ENCODE measurements around the gene KCNE1.
"Not testable (repeated sequence)": the region's sequence is repeated elsewhere in the genome, so short reads cannot be mapped to it uniquely, and the experiment has no call there.

Gene KCNE1

GRCh38 chr21:34510148-34511142, 1.6 kb downstream of the KCNE1 start:
- peak in 1 of 2 experiments; percentile 8 for DNase-seq

DNA sequence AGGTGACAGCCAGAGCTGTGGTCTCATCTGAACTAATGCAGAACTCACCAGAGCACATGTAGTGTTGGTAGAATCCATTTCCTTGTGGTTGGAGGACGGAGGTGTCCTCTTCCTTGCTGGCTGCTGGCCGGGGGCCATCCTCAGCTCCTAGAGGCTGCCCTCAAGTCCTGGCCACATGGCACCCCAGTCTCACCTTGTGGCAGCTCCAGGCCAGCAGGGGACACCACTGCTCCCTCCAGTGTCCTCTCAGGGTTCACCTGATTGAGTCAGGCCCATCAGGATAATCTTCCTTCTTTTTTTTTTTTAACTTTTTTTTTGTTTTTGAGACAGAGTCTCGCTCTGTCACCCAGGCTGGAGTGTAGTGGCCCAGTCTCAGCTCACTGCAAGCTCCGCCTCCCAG, 2.9 kb downstream of the KCNE1 start:
- DNase-seq, result no peak

DNA sequence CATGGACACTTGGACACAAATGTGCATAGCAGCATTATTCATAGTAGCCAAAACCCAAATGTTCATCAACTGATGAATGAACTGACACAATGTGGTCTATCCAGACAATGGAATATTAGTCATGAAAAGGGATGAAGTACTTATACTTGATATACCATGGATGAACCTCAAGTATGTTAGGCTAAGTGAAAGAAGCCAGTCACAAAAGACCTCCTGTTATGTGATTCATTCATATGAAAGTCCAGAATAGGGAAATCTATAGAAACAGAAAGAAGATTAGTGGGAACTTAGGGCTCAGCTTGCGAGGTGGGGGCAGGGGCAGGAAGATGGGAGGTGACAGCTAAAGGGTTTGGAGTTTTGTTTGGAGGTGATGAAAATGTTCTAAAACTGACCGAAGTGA, 7.4 kb downstream of the KCNE1 start:
- DNase-seq, result no peak

DNA sequence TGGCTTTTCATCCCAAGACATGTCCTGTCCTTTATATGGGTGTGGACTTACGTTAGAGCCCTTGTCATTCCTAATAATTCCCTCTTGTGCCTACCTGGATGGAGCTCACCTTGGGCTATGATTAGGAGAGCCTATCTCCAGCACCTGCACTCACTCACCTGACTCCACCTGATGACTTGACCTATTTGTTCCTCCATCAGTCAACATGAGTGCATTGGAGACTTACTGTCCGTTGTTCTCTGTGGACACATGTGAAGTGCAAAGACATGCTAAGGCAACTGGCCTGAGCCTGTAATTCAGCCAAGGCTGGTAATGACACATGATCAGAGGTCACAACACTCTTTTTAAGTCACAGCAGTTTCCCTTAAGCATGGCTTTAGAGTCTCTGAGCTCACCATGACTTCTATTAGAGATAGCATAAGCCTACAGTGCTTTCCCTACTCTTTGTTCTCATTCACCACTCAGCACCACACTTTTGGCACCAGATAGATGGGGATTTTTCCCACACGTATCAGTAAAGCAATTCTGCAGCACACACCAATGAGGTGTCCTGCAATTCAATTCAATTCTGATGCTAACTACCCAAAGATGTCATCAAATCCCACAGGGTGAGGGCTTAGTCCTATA, 9.4 kb downstream of the KCNE1 start:
- no peak for DNase-seq

DNA sequence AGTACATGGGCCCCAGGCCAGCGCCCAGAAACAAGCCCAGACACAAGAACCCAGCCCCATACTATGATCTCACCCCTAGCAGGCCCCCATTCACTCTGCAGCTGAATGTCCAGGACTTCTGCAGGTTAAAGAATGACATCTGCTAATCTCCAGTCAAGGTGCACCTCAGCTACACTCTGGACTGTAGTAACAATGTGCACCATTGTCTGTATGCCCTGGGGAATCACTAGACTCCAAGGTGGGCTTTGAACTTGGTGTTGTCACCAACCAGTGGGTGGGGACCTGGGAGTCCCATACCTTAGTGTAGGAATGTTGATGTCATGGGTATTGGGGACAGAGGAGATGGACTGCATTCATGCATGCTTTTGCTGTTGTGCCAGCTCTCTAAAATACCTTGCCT, 10.3 kb downstream of the KCNE1 start:
- no peak for DNase-seq

- no peak for DNase-seq
Measured at GRCh38 chr21:34500191-34500590, 11.8 kb downstream of the KCNE1 start.

GRCh38 chr21:34499116-34499515, 12.9 kb downstream of the KCNE1 start:
- DNase-seq, result no peak

DNA sequence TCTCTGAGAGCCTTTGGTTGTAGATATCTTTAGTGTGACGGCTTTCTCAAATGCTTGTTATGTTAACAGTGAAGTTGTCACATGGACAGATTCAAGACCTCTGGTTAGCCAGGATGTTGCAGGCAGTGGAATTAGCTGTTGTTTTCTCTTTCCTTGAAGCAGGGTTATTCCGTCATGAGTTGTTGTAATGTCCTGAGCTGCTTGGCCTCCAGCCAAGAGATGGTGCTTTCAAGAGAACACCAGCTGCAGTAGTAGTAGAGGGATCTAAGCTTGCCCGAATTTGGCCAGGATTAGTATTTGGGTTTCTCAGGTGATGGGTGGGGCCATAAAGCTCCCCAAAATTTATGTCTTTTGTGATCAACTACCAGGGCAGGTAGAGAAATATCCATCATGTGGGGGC, 13.4 kb downstream of the KCNE1 start:
- DNase-seq, result no peak

DNA sequence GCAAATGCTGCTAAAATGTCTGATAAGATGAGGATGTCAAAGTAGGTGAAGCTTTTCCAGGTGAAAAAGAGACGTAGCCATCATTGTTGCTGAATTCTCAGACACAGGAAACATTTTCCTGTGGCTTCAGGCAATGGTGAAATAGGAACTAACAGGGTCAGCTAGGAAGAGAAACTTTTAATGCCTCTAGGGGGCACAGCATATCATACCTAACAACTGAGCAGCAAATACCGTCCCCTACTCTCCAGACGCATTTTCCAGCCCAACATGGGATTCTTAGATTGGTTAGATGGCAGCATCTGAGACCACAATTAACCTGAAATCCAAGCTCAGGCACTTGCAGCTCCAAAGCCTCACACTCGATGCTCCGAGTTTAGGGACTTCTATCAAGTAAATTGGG, 28.2 kb downstream of the KCNE1 start:
- not testable (repeated sequence) for DNase-seq

DNA sequence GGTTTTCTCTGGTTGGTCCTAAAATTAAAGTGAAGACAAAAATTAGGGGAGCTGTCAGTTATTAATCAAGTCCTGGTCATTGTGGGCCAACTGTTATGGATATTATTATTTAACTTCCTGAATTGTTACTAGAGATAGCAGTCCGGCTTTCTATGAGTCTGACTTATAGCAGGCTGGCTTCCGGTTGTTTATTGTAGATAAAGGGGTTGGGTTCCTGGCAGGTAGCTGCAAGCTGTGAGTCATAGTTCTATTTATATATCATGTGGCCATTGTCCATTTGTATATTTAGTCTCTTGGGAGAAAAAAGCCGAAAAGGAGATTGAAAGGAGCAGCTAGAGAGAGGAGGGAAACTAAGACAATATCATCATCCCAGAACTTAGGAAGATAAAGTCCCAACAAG, 28.6 kb downstream of the KCNE1 start:
- DNase-seq, result not testable (repeated sequence)

- DNase-seq, result not testable (repeated sequence)
Measured at GRCh38 chr21:34467333-34467732, 44.7 kb downstream of the KCNE1 start.

DNA sequence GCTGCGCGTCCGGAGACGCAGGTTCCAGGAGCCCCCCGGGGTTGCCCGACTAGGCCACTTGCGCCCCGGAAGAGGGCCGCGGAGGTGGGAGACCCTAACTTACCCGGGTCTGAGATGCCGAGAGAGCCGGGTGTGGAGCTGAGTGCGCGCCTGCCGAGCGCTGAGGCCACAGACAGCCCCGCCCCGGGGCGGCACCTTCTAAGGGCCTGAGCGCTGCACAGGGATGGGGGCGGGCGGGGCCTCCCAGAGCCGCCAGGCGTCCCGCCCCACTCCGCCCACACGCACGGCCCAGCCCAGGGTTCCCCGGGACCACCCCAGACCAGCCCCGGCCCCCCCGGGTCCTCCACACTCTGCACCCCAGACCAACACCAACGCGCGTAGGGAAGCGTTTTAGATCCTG, 52.6 kb downstream of the KCNE1 start:
- not testable (repeated sequence) for DNase-seq

GRCh38 chr21:34458266-34458665, 53.7 kb downstream of the KCNE1 start:
- not testable (repeated sequence) for DNase-seq

DNA sequence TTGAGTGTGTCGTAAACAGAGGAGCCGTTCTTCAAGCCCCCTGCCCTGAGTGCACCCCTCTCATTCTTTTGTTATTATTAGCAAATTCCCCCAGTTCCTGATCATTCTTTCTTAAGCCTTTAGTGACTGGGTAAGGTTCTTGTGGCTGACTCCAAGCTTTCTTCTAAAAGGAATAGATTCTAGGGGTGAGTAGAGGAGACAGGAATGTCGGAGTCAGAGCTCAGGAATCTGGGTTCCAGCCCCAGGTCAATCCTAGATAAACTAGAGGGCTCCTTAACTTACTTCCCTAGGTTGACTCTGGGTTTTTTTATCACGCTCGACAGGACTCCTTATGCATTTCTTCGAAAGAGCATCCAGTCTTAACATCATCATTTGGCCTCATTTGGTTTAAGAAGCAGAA, 55.8 kb downstream of the KCNE1 start:
- not testable (repeated sequence) for DNase-seq

DNA sequence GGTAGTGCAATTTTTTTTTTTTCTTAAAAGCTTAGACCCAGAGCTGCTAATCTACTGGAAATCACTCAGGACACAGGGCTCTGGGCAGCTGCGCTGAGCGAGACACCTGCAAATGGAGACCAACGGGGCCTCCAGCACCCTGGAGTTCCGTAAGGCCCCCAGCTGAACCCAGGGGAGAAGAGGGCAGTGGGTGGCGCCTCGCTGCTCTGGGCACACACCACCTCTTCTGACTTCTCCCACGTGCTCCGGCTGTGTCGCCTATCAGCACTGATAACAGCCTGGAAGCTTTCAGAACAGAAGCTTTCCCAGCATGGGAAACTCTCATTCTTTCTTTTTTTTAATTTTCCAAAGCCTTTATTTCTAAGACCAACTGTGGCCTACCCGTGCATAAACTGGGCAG, 56.4 kb downstream of the KCNE1 start:
- not testable (repeated sequence) for DNase-seq

DNA sequence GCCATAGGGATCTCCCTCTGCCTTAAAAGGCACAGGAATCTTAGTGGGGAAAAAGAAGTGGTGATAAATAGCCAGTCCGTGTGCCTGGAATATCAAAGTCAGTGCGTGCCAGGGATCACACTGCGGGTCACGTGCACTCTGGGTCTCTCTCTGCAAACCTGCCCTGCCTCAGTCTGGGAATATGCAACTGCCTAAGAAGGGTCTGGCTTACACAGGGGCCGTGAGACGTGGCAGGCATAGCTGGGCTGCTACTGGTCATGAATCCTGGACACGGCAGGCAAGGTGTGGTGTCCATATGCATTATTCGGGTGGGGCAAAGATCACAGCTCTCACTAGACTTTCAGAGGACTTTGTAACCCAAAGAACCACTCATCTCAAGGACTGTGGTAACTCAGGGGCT, 65.0 kb downstream of the KCNE1 start:
- DNase-seq, result not testable (repeated sequence)

- not testable (repeated sequence) for DNase-seq
Measured at GRCh38 chr21:34443486-34443885, 68.5 kb downstream of the KCNE1 start.

- DNase-seq, result not testable (repeated sequence)
Measured at GRCh38 chr21:34429710-34430109, 82.3 kb downstream of the KCNE1 start.

DNA sequence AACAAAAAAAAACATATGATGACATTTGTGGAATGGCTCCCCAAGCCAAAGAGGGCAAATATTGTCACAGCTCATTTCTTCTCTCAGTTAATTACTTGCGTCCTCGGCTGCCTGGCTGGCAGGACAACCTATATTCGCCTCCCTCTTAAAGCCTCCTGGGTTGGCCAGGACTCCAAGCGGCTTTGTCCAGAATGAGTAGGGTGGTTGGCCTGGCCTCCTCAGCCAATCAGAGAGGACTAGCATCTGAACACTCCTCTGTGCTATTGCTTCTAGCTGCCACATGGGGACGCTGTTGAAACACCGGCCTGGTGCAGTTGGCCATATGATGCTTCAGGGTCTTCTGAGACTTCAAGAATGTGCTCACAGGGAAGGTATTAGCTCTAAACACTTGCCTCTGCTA, 83.6 kb downstream of the KCNE1 start:
- DNase-seq, result not testable (repeated sequence)

DNA sequence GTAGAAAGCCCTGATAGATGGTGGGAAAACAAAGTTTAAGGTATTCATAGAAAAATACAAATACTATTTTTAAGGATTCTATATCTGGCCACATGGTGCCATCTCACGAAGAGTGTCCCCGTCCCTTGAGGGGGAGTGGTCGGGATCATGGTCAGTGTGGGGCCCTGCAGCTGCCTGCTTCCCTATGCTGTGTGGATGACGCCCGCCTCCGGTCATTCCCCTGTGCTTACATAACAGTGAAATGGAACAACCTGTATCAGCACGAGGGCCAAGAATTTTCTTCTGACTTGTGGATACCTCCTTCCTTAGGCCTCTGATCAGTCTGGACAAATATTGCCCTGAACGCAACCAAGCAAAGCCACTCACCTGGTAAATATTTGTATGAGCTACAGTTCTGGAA, 84.7 kb downstream of the KCNE1 start:
- not testable (repeated sequence) for DNase-seq

GRCh38 chr21:34423805-34424204, 88.2 kb downstream of the KCNE1 start, which contains the start of gene SMIM34:
Gene SMIM34 (minus strand): TSS chr21:34423951. CDS start chr21:34423839, 112 bp downstream.
- DNase-seq, result not testable (repeated sequence)

GRCh38 chr21:34417448-34418077, 94.4 kb downstream of the KCNE1 start:
- not testable (repeated sequence) for DNase-seq

GRCh38 chr21:34407294-34407693, 104.7 kb downstream of the KCNE1 start:
- DNase-seq, result not testable (repeated sequence)

Data from NCI-H1930 (cell line).